CD14-positive monocyte (primary cell): ENCODE results near the gene RHOA. TPM values are rescaled to one million over a fixed set of nuclear protein-coding genes. Genes with fewer than 3 reads are reported as not detected.

ENCODE experiments used
- DNase-seq, 3 donors: peaks; one replicate each; pipeline ENCODE4 v3.0.0-alpha.2; 2011 to 2022
- H2AFZ ChIP-seq: 2 replicates; pipeline ENCODE4 v1.6.0; 2012; ENCODE audit warnings: mild to moderate bottlenecking, low read depth, low read length, inconsistent platforms; ENCODE audit not compliant: insufficient read depth, poor library complexity, severe bottlenecking
- H3K27ac ChIP-seq, 2 donors: 1 replicate in 1 of 2; 2 replicates in 1 of 2; pipeline ENCODE4 v1.5.1; 2012 to 2013; ENCODE audit warnings: low read length in 2 of 2, control low read depth in 1 of 2, inconsistent platforms in 1 of 2, low read depth in 1 of 2, mild to moderate bottlenecking in 1 of 2
- H3K27me3 ChIP-seq, 2 donors: one replicate each; pipeline versions ENCODE4 v1.6.0 to v1.6.1; 2011 to 2013; ENCODE audit warnings: low read length in 2 of 2; ENCODE audit not compliant: control insufficient read depth in 2 of 2, insufficient read depth in 2 of 2
- H3K36me3 ChIP-seq, 2 donors: replicated peaks in 1 of 2; 1 replicate in 1 of 2; 2 replicates in 1 of 2; pipeline versions ENCODE4 v1.5.1 to v1.6.1; 2012 to 2013; ENCODE audit warnings: low read length in 2 of 2, control low read depth in 1 of 2, inconsistent platforms in 1 of 2, mild to moderate bottlenecking in 1 of 2; ENCODE audit not compliant: insufficient read depth in 2 of 2, control insufficient read depth in 1 of 2
- H3K4me1 ChIP-seq, 2 donors: 1 replicate in 1 of 2; 2 replicates in 1 of 2; pipeline versions ENCODE4 v1.5.1 to v1.6.1; 2012 to 2013; ENCODE audit warnings: low read length in 2 of 2, control low read depth in 1 of 2, inconsistent platforms in 1 of 2, mild to moderate bottlenecking in 1 of 2, moderate library complexity in 1 of 2; ENCODE audit not compliant: insufficient read depth in 2 of 2, control insufficient read depth in 1 of 2
- H3K4me2 ChIP-seq: replicated peaks from 2 replicates; pipeline ENCODE3; 2012; ENCODE audit warnings: low read length, moderate library complexity, mild to moderate bottlenecking; ENCODE audit not compliant: poor library complexity, severe bottlenecking; ENCODE audit errors: extremely low read depth
- H3K4me3 ChIP-seq, 3 experiments: fragments of 200-600 bp in 1 of 3; sonication (generic) in 1 of 3; replicated peaks in 1 of 3; 1 replicate in 2 of 3; 2 replicates in 1 of 3; pipeline ENCODE4 v1.5.1; 2011 to 2013; ENCODE audit warnings: low read length in 3 of 3, mild to moderate bottlenecking in 3 of 3, control low read depth in 2 of 3, low read depth in 2 of 3, inconsistent platforms in 1 of 3, moderate library complexity in 1 of 3
- H3K79me2 ChIP-seq: 2 replicates; pipeline ENCODE4 v1.6.0; 2012; ENCODE audit warnings: mild to moderate bottlenecking, control low read depth, inconsistent platforms, low read length, moderate library complexity; ENCODE audit not compliant: insufficient read depth
- H3K9ac ChIP-seq: 2 replicates; pipeline ENCODE4 v1.6.0; 2017; ENCODE audit warnings: low read length, mild to moderate bottlenecking; ENCODE audit not compliant: insufficient read depth, poor library complexity, severe bottlenecking
- H3K9me3 ChIP-seq, 2 donors: replicated peaks in 1 of 2; 1 replicate in 1 of 2; 2 replicates in 1 of 2; pipeline versions ENCODE4 v1.5.1 to v1.6.1; 2012 to 2013; ENCODE audit warnings: low read length in 2 of 2, control low read depth in 1 of 2; ENCODE audit not compliant: control insufficient read depth in 1 of 2, insufficient read depth in 1 of 2
- H4K20me1 ChIP-seq: 2 replicates; pipeline ENCODE4 v1.6.0; 2012; ENCODE audit warnings: mild to moderate bottlenecking, low read length, control low read depth, moderate library complexity; ENCODE audit not compliant: insufficient read depth
- H3K27ac Mint-ChIP-seq, 7 donors: one replicate each; pipeline ENCODE4 v1.8.0; 2020; ENCODE audit warnings: mild to moderate bottlenecking in 7 of 7, mixed read lengths in 7 of 7, moderate library complexity in 6 of 7, inconsistent platforms in 2 of 7
- H3K27me3 Mint-ChIP-seq, 3 donors: one replicate each; pipeline ENCODE4 v1.8.0; 2021 to 2022; ENCODE audit warnings: low read depth in 3 of 3, mild to moderate bottlenecking in 3 of 3, mixed read lengths in 3 of 3, moderate library complexity in 3 of 3, inconsistent platforms in 1 of 3
- H3K36me3 Mint-ChIP-seq, 2 donors: one replicate each; pipeline ENCODE4 v1.8.0; 2020; ENCODE audit warnings: mixed read lengths in 2 of 2, inconsistent platforms in 1 of 2, mild to moderate bottlenecking in 1 of 2
- H3K4me1 Mint-ChIP-seq: one replicate; pipeline ENCODE4 v1.8.0; 2020; ENCODE audit warnings: mild to moderate bottlenecking, mixed read lengths
- H3K4me3 Mint-ChIP-seq, 2 donors: one replicate each; pipeline ENCODE4 v1.8.0; 2020; ENCODE audit warnings: mild to moderate bottlenecking in 2 of 2, mixed read lengths in 2 of 2, moderate library complexity in 1 of 2
- H3K9me3 Mint-ChIP-seq, 7 donors: one replicate each; pipeline ENCODE4 v1.8.0; 2020 to 2022; ENCODE audit warnings: mixed read lengths in 7 of 7, mild to moderate bottlenecking in 6 of 7, moderate library complexity in 6 of 7, inconsistent platforms in 2 of 7
- WGBS: methylation state at CpG from one replicate; pipeline ENCODE4 v1.1.5; 2013; ENCODE audit warnings: missing lambda C conversion rate; ENCODE audit not compliant: insufficient coverage; 5-methylcytosine and 5-hydroxymethylcytosine counted together
- intact Hi-C, 2 donors: fragments of 100-400 bp; cut with micrococcal nuclease; formaldehyde crosslinking; loops; one replicate each; pipeline versions ENCODE4 v1.15.0 to v1.15.1; 2023
- polyA plus RNA-seq, 3 donors: library from polyadenylated mRNA; depleted of rRNA in 1 of 3; unstranded in 2 of 3; stranded (reverse) in 1 of 3; fragments of 300-500 nt in 2 of 3; fragments of >200 nt in 1 of 3; fragmentation: Illumina TruSeq in 2 of 3; gene quantifications; 1 replicate in 2 of 3; 2 replicates in 1 of 3; pipeline ENCODE4 v1.2.3, GENCODE V29; 2012 to 2021
- TF ChIP-seq, protein P1 (sequence below): fragments of 200-600 bp; IDR thresholded peaks from one replicate; pipeline ENCODE4 v1.8.0; 2022; ENCODE audit warnings: antibody characterized with exemption, mild to moderate bottlenecking

RHOA gene
- polyA plus RNA-seq, 3 donors, result 624 to 1,306 (median 1,179) TPM

DNA sequence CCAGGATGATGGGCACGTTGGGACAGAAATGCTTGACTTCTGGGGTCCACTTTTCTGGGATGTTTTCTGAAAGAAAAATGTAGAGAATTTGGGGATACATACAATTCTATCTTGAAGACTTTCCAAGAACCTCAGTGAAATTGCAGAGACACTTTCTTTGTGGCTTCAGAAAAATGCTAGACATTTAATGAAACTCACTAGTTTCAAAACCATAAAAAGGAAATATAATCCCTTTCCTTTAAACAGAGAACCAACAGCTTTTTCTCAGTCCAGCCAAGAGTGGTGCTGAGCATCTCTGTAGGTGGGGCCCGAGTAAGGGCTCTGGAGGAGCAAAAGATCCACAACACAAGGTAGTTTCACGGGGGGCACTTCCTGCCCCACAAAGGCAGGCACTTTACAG is 49.2 kb downstream of the RHOA start:
- DNase-seq, result no peak
- Histone ChIP-seq H3K36me3 (peaks cover 65 to 87% of the 10 kb centered on the region in 2 donors), H3K9ac (no peak overlapping the region), H3K4me3 (no peak overlapping the region), H3K4me2 (no peak overlapping the region), H2AFZ (no peak overlapping the region), H3K79me2 (peaks cover 86% of the 10 kb centered on the region), H4K20me1 (peaks cover 90% of the 10 kb centered on the region), H3K27me3 (no peaks in the 10 kb centered on the region), H3K27ac (peak overlapping the region in 1 of 2 donors; percentile 54), H3K4me1 (peaks cover 13 to 19% of the 10 kb centered on the region in 2 donors), H3K9me3 (no peaks in the 10 kb centered on the region)
- Mint-ChIP-seq H3K9me3 (peaks cover 0 to 2% (median 0%) of the 10 kb centered on the region in 7 donors), H3K4me1 (peaks cover 18% of the 10 kb centered on the region), H3K4me3 (no peak overlapping the region), H3K27ac (peak overlapping the region in 6 of 7 donors; percentile 46 to 78 (median 66)), H3K27me3 (peaks cover 0 to 2% (median 0%) of the 10 kb centered on the region in 3 donors), H3K36me3 (peaks cover 71 to 91% of the 10 kb centered on the region in 2 donors)
- TF ChIP-seq, protein P1, sequence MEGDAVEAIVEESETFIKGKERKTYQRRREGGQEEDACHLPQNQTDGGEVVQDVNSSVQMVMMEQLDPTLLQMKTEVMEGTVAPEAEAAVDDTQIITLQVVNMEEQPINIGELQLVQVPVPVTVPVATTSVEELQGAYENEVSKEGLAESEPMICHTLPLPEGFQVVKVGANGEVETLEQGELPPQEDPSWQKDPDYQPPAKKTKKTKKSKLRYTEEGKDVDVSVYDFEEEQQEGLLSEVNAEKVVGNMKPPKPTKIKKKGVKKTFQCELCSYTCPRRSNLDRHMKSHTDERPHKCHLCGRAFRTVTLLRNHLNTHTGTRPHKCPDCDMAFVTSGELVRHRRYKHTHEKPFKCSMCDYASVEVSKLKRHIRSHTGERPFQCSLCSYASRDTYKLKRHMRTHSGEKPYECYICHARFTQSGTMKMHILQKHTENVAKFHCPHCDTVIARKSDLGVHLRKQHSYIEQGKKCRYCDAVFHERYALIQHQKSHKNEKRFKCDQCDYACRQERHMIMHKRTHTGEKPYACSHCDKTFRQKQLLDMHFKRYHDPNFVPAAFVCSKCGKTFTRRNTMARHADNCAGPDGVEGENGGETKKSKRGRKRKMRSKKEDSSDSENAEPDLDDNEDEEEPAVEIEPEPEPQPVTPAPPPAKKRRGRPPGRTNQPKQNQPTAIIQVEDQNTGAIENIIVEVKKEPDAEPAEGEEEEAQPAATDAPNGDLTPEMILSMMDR, result no peak
- WGBS, result no CpG with 5 or more reads among the region's 3 CpGs
- intact Hi-C loops, result no loop called here

DNA sequence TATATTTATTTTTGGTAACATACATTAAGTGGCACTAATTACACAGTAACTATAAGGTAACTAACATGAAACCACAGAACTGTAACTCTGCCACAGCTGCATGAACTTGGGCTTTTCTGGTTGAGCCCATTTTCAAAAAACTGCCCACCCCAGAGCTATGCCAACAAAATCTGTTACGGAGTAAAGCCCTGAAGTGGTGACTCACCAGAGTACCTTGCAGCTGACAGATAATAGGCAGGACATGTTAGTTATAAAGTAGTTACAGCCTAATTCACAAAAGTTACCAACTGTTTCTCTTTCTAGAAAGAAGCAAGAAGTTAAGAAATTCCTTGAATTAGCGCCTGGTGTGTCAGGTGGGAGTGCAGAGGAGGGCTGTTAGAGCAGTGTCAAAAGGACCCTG is 52.2 kb downstream of the RHOA start:
- 100% methylated on average over 1 of the region's 2 CpGs for WGBS
- intact Hi-C loops, result loop anchor here in 1 of 2 donors (2.0 to 5.0 kb wide), 2 partner anchors 19 to 53 kb away; partner anchors contain the start of genes RHOA, TCTA and USP4
- H3K9me3 Mint-ChIP-seq, result peaks cover 0 to 4% (median 0%) of the 10 kb centered on the region in 7 donors
- H4K20me1 ChIP-seq, result peaks cover 81% of the 10 kb centered on the region
- no peak for DNase-seq
- H3K36me3 Mint-ChIP-seq, result peaks cover 66 to 90% of the 10 kb centered on the region in 2 donors
- peaks cover 0 to 2% (median 2%) of the 10 kb centered on the region in 3 donors for H3K27me3 Mint-ChIP-seq
- H3K4me1 ChIP-seq, result peaks cover 33 to 45% of the 10 kb centered on the region in 2 donors
- H3K79me2 ChIP-seq, result peaks cover 86% of the 10 kb centered on the region
- H2AFZ ChIP-seq, result no peak overlapping the region
- H3K36me3 ChIP-seq, result peaks cover 55 to 75% of the 10 kb centered on the region in 2 donors
- no peak overlapping the region for H3K9ac ChIP-seq
- H3K4me2 ChIP-seq, result no peak overlapping the region
- TF ChIP-seq, protein P1, result no peak
- no peak overlapping the region for H3K4me3 ChIP-seq
- H3K27me3 ChIP-seq, result no peaks in the 10 kb centered on the region
- no peaks in the 10 kb centered on the region for H3K9me3 ChIP-seq
- H3K27ac ChIP-seq, result peak overlapping the region in 1 of 2 donors; percentile 94
- peaks cover 36% of the 10 kb centered on the region for H3K4me1 Mint-ChIP-seq
- no peak overlapping the region for H3K4me3 Mint-ChIP-seq
- H3K27ac Mint-ChIP-seq, result peak overlapping the region; percentile 54 to 97 (median 79)
